HG02588 (cell line): Measurements from ENCODE around the gene GRM5.

Source experiments
- ATAC-seq: cut with Tn5 transposase; IDR thresholded peaks from one replicate; pipeline ENCODE4 v1.9.1; 2021; ENCODE audit warnings: mild to moderate bottlenecking, moderate library complexity; ENCODE audit not compliant: unreplicated experiment

The GRM5 gene

DNA sequence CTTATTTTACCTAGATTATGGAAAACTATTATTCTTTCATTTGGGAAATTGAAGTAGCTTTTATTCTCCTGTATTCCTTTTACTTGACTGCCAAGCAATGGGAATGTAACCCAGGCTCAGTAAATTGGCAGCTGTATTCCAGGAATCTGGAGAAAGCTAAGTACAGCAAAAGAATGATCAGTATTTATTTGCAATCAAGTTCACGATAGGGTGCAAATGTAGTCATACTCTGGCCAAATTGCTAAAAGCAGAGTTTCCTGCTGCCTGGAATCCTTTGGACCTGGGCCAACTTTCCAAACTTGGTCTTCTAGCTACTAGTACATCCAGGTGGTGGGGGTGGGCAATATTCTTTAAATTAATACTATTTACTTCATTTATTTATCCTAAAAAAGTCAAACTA is 442.3 kb downstream of the GRM5 start:
- no peak for ATAC-seq

DNA sequence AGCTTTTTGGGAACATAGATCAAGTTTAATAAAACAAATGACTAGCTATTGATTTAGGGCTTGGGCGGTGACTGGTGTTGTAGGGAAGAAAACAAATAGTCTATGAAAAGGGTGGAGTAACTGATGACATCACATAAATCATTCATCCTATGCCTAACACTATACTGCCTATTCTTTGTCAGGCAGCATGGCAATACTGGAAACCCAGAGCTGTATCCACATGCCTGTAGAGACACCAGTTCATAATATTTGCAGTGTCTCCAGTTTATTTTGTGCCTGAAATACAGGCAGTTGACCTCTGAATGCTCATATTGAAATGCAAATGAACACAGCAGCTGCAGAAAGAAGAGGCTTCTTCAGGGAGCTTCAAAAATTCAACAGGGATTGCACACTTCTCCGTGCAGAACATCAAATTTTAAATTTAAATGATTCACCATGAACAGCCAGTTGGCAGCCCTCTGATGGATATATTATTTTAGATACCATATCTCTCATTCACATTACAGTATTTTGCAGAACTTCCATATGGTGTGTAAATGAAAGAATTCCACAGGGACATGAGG is 445.1 kb downstream of the GRM5 start:
- no peak for ATAC-seq

DNA sequence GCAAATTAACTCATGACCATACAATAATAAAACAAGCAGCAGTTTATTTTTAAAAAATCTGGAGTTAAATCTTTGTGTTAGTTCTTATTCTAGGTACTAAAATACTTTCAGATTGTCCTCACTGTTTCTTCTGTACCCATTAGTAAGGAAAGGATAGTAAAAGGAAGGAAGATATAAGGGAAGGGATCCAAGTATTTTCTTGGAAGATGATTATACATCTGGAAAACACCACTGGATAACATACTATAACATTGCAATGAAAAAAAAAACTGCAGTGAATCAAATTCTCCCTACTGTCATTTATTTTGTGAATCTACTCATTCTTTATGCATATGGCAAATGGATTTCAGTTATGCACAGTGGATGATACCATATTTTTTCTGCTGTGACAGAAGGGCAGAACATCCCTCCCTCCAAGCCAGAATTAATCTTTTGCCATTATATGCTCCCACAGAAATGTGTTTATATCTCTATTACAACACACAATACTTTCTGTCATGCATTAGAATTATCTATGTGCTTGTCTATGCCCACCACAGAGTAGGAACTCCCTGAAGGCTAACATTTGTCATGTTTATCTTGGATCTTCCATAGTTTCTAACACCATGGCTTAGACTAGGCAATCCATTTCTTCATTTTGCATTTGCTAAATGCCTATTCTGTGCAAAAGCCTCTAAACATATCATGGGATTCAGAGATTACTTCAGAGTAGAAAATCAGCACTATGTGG is 446.0 kb downstream of the GRM5 start:
- no peak for ATAC-seq

DNA sequence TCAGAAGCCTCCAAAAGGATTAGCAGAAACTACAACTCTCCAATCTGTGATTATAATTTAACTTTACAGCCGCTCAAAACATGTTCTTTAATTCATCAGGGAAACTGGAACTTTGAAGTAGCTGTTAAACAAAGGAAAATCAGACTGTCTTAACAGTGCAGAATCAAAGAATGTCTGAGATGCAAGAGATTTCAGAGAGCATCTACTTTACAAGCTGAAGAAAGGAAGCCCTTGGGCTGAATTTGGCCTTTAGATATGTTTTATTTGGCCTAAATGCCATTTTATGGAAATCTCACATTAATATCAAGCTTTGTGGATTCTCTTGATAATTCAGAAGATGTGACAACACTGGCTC is 446.7 kb downstream of the GRM5 start:
- no peak for ATAC-seq

DNA sequence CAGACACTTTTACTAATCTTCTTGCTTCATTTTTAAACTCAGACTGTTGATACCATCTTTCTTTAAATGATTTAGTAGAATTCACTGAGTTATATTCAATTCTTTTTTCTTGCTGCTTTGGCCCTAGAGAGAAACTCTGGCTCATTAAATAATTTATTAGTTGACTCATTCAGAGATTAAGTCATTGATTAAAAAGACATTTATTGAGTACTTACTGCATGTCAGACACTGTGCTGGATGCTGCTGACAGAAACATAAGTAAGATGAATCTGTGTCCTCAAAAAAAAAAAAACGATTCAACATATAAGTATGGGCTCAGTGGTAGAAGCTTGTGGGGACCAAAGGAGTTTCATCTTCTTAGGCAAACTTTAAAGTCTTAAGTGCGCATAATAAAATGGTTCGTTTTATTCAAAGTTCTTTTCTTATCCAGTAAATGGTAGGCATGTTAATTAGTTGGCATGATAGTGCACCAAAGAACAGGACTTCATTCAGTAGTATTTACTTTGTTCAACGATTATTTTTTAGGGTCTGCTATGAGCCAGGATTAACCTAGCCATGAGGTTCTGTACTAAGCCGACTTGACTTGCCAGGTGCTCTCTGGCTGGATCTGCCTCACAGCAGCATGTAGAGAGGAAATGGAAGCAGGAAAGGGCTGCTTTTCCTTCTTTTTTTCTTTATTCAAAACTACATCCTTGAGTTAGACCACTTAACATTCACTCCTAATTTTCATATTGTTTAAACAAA is 447.3 kb downstream of the GRM5 start:
- ATAC-seq = no peak

DNA sequence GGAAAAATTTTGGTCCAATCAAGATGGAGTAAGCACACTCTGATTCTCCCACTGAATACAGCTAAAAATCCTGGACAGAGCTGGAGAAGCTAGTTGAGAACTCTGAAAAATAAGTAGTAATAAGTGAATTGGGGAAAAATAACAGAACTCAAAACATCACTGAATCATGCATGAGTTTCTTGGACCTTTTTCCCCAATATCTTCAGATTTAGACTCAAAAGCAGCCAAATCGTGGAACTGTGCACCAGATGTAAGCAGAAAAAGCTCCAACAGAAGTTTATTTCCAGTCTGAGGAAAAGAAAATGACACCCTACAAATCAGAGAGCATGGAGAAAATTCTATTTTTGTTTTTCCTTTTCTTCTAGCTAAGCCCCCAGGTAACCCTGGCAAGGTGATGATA is 448.6 kb downstream of the GRM5 start:
- no peak for ATAC-seq

DNA sequence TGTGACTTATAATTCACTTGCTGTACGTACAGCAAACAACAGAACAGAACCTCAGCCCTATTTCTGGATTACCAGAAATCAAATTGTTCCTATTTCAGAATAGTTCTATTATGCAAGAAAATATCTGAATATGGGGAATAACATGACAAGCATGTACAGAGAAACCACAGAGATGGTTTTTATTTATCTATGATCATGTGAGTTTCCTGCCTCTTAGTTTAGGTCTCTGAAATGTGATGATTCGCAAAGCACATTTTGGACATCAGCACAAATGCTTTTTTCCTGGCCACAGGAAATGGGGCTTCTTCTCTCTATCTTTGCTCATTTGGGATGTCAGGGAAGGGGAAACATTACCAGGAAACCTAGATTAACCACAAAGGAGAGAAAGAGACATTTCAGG is 461.5 kb downstream of the GRM5 start:
- no peak for ATAC-seq

DNA sequence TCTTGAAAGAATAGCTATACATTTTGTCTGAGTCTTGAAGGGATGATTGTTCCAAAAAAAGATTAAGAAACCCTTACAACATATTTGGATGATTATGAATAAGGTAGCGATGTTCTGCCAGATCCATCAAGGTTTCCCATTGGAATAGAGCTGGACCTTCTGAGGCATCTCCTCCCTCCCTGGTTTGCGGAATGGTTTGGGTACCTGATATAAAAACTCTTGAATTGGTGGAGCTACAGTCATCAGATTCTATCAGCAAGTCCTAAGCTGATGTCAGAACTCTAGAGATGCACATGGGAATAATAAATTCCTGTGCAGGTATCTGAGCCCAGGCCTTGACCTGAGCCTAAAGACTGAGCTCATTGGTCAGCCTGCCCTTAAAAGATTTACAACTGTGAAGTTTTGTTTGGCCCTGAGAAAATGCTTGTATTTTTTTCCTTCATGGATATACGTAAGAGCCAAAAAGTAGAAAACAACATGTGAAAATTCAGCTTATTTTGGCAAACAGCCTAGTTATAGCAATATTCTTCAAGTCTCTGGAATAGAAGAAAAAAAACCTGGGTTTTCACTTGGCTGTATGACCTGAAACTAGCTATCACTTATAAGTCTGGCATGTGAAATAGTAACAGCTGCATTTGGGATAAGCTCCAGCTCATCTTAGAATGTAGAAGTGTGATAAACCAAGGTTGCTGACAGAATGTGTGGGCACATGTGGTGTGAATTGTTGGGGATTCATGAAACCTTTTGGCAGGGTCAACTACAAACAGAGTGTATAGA is 462.5 kb downstream of the GRM5 start:
- no peak for ATAC-seq

DNA sequence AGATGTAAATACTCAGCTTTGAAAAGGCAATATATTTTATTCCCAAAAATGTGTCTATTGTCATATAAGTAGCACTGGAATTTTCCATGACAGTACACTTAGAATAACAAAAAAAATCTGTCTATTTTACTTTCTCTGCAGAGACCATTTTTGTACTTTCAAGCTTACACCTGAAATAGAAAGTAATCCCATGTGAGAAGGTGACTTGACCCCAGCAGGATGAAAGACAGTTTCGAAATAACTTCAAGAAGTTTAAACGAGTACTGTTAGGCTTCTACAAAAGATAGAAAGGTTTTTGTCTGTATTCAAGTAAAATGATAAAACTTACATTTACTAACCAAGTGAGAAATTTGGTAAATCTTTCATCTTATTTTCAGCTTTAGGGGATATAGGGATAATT is 468.4 kb downstream of the GRM5 start:
- no peak for ATAC-seq

DNA sequence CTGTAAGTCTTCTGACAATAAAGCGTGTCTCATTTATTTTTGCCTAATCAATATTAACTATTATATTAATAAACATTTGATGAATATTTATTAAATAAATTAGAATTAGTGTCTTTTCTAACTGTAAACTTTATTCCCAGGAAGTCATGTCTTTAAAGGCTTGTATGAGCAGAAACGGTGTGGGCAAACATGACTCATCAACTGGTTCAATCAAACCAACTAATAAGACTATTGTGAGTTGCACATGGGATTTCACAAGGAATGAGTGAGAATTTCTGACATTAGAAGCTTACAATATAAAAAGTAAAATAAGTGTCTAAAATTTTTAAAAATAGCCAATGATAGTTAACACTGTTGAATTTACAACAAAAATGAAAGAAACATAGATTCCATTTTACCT is 469.0 kb downstream of the GRM5 start:
- ATAC-seq = no peak

DNA sequence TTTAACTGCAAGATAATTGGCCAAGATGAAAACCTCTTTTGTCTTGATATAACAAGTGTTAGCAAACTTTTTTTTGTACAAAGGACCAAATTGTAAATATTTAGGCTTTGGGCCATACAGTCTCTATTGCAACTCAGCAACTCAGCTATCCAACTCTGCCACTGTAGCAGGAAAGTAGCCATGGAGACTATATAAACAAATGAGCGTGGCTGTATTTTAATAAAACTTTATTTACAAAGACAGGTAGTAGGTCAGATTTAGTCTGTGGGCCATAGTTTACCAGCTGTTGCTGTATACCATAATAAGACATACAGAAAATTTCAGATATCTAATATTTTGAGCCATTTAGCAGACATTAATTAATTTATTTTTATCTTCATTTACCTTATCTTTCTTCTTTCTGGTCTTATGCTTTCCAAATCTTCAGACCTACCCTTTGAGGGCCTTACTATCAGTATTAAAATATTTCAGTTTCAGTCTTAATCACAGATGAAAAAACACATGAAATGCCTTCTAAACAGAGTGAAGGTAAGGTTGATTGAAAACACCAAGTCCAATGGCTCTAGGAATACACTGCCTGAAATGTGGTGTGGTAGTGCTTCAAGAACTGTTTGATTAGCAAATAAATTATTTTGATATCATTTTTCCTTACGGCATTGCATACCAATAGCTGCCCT is 471.4 kb downstream of the GRM5 start:
- ATAC-seq = no peak

DNA sequence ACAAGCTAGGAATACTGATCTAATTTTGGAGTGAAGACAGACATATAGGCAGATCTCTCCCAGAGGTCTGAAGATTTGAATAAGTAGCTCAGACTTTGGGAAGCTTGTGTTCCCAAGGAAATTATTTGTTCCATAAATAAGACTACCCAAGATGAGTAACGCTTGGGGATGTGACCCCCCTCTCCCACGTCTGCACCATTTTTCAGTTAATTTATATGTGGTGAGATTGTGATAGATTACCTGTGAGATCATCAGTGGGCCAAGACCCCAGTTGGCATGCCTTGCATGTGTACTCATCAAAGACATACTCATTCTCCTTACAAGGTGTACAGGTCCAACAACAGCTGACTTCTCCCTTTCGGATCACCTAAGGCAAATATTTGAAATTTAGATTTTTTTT is 475.4 kb downstream of the GRM5 start:
- no peak for ATAC-seq

DNA sequence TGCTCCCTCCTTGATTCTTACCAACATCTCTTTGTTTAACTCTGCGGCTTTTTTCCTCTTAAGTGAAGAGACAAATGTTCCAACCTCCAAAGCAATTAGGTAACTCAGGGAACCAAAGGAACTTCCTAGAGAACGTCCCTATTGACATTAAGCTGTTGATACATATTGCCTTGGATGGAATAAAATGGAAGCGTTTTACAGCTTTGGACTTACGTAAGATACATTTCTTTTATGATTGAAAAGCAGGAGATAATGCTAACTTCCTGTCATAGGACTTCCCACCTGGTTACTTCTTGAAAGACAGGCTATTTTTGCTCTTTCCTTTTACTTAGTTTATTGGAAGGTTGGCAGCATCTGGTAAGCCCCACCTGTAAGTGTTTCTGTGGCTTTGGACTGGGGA is 482.5 kb downstream of the GRM5 start:
- ATAC-seq = no peak

DNA sequence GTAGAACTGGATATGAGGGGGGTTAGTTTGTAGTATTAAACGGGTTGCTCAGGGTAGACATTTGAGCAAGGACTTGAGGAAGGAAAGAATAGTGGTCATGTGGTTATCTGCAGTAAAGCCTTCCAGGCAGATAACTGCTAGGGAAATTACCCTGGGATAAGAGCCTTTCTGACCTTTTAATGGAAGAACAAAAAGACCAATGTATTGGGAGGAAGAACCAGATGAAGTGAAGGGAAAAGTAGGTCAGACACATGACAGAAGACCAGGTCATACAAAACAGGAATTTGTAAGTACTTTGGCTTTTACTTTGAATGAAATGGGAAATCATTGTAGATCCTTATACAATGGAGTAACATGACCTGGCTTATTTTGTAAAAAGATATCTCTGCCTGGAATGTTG is 486.3 kb downstream of the GRM5 start:
- no peak for ATAC-seq

DNA sequence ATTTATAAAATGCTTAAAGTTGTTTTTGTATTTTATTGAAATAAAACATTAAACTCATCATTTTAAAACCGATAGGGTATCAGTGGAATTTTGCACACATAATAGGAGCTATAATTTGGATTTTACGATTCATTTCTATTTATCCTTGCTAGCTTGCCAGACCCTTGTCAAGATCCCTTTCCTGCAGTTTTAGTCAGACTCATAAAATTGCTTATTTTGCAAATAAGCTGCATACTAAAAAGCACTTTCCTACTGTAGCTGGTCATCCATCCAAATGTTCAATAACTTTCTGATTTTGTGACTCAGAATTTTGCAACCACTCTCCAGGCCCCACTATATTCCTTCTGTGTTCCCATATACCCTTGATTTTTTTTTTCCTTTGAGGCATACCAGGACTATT is 489.0 kb downstream of the GRM5 start:
- ATAC-seq = no peak

DNA sequence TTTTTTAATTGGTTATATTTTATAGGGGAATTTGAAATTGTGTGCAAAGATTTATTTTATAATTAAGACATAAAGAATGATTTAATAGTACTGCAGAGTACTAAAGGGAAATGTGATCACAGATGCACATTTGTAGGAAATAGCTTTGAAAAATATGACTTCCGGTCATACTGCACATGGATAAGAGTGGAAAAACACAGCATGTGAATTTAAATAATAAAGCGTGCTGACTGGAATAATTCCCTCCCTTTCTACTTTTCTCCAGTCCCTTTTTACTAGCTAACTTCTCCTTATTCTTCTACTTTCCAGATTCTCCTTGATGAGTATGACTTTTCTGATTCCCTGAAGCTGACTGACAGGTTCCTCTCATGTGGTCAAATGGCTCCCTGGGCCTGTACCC is 489.9 kb downstream of the GRM5 start:
- ATAC-seq = no peak

DNA sequence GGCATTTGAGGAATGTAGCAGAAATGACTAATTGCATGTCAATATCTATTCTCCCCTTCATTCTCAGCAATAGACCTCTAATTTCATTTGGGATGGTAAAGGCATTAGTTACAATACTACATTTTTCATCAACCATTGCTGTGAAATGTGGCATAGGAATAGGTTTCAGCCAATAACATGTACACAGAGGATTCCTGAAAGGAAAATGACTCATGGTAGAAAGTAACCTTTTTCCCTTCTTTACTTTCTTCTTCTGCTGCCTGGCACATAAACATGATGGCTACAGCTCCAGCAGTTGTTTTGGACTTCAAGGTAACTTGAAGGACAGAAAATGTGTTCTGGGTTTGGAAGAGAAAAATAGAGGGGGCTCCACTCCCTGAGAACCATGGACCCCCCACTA is 496.4 kb downstream of the GRM5 start:
- ATAC-seq = no peak

DNA sequence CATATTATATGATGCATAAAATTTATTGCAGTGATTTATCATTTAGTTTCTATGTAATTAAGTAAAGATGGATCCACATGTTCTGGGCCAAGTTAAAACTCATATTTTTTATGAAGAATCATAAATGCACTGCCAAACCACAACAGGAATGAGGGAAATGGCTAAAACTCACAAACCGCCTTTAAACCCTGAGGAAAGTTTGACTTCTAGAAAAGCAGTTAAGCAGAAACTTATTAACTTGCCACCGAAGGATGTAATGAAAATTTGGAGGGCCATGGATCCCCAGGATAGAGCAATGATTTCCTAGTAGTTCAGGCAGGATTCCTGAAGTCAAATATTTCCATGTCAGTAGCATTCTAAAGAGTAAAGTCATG is 510.0 kb downstream of the GRM5 start:
- no peak for ATAC-seq

DNA sequence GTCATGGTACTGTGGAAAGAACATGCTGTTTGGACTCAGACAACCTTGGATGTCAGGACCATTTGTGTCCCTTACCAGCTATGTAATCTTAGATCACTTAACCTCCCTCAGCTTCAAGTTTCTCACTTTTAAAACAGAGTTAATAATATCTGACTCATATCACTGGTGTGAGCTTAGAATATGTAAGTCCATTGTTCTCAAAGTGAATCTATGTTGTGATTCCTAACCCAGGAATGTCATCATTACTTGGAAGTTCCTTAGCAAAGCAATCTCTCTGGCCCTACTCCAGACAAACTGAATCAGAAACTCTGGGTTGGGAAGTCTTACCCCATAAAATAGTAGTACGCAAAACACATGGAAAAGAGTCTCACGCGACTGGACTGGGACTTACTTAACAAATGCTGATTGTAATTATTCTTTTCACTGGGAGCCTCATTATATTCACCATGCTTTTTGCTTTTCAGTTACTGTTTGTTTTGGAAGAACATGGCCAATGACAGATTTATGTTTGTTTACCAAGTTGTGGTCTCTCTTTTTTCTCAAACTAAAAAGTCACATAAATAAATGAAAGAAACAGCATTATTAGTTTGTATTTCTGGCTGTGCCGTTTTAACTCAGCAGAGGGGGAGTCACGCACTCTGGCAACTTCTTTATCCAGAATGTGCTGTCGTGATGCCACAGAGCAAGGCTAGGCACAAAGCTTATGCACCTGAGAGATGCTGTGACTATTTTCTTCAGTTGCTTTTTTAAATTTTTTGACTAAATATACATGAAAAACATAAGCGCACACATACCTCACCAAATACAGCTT is 510.6 kb downstream of the GRM5 start:
- no peak for ATAC-seq

DNA sequence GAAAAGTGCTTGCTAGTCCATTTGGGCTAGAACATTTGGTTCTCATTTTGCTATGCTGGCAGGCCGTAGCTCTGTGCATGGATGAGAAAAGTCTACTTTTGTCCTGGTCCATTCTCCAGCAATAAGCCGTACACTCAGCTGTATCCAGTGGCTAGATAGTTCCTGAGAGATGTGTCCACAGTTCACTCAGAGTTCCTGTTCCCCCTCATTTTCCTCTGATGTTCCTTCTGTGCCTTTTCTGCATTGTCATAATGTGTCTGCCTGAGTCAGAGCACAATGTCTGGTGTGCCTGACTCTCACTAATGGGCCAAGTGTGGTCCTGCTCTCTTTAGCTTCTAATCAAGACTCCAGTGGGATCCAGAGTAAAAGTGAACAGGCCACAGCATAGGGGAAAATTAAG is 512.6 kb downstream of the GRM5 start:
- no peak for ATAC-seq
